Left hindlimb (tissue), 1 donor: ENCODE measurements around the gene SPACA5B.
"Not testable (repeated sequence)": the region's sequence is repeated elsewhere in the genome, so short reads cannot be mapped to it uniquely, and the experiment has no call there.

Source experiments
- DNase-seq: peaks from one replicate; pipeline ENCODE4 v3.0.0-alpha.2; 2018

The SPACA5B gene

DNA sequence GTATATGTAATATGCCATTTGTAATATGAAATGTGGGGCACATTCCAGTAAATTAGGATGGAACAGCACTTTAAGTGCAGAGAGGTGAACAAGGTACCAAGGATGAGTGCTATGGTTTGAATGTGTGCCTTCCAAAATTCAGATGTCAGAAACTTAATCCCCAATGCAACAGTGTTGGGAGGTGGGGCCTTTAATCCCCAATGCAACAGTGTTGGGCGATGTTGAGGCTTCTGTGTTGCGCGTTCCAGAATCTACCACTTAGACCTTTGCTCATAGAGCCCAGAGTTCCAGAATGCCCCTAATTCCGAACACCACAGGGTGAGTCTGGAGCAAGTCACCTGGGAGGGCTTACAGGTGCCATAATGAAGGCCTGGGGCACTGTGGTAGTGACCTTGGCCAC is at the start of gene SPACA5B:
Gene SPACA5B (plus strand): TSS at position 301 of the 400 bp plus-strand sequence. CDS start 62 bp downstream, at position 363.
- not testable (repeated sequence) for DNase-seq

GRCh38 chrX:48083212-48083611 is 47.2 kb upstream of the SPACA5B start:
- DNase-seq = peak; percentile 36

DNA sequence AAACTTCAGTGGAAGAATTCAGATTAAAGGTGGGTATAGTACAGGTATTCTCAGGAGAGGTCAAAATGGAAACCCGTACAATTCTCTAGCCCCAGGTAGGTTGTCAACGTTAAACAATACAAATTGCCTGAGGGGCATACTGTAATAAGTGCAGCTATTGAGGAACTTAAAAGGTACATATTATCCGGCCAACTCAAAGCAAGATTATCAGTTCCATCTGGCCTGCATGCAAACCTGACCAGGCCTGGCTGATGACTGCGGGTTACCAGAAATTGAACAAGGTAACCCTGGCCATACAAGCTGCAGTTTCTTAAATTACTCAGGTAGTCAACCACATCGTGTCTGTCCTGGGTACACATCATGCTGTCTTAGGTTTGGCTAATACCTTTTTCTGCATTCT is 46.7 kb upstream of the SPACA5B start:
- DNase-seq = no peak

- DNase-seq = no peak
Observed at GRCh38 chrX:48086082-48086481, 44.3 kb upstream of the SPACA5B start.

DNA sequence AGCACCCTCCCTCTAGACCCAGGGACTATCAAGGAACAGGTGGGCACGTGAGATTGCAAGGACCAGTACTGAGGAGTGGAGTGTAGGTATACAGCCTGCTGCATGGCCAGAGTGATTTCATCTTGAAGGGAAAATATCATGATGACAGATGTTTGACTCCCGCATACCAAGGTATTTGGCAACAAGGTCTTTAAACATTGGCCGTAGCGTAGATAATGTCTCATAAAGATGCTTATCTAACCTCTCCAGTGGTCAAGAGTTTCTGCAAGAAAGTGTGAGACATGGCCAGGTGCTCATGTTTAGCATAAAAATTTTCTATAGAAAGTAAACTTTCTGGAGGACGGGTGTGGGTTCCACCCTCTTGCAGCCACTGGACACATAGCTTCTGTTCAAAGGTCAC is 40.3 kb upstream of the SPACA5B start:
- DNase-seq = no peak

DNA sequence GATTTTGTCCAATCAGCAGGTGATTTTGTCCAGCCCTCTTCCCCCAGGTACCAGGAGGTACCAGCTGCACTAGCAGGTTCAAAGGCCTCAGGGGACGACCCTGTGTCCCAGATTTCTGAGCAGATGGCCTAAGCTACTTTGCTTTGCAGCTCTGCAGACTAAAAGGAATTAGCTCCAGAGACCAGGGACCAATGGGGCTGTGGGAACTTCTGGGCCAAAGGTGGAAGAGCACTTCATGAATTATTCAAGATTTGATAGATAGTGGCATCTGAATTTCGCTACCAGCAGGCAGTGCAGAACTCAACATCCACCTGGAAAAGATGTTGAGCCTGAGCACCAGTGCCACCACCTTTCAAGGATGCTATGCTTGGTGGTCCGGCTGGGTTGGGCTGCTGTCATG is 37.9 kb upstream of the SPACA5B start:
- DNase-seq = not testable (repeated sequence)

DNA sequence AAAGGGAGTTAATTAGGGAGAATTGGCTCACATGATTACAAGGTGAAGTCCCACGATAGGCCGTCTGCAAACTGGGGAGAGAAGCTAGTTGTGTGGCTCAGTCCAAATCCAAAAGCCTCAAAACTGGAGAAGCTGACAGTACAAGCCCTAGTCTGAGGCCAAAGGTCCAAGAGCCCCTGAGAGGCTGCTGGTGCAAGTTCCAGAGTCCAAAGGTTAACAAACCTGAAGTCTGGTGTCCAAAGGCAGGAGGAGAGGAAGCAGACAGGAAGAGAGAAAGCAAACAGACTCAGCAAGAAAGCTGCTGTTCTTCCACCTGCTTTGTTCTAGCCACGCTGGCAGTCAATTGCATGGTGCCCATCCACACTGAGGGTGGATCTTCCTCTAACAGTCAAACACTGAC is 29.0 kb upstream of the SPACA5B start:
- no peak for DNase-seq

GRCh38 chrX:48102874-48103374 is 27.5 kb upstream of the SPACA5B start:
- no peak for DNase-seq

- no peak for DNase-seq
Observed at GRCh38 chrX:48107717-48108116, 22.7 kb upstream of the SPACA5B start.

GRCh38 chrX:48125286-48125685 is 5.1 kb upstream of the SPACA5B start:
- not testable (repeated sequence) for DNase-seq

DNA sequence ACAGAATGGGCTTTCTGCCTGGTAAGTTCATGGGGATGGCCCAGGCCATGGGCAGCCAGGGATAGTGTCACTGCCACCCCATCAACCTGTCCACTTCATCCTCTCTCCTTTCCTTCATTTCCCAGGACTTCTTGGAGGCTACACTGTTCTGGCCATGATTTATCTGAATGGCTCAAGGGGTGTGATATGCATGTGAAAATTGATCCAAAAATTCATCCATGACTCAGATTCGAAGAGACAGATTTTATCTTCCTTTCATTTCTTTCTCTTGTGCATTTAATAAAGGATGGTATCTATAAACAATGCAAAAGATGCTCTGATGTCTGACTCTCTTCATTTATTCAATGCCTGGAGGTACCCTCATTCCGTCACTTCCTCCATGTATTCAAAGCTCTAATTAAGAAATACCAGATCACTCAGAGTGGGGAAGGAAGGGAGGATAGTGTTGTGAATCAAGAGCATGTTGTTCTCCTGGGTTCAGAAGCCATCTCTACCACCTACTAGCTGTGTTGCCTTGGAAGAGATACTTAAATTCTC is 1.9 kb downstream of the SPACA5B start:
- not testable (repeated sequence) for DNase-seq

DNA sequence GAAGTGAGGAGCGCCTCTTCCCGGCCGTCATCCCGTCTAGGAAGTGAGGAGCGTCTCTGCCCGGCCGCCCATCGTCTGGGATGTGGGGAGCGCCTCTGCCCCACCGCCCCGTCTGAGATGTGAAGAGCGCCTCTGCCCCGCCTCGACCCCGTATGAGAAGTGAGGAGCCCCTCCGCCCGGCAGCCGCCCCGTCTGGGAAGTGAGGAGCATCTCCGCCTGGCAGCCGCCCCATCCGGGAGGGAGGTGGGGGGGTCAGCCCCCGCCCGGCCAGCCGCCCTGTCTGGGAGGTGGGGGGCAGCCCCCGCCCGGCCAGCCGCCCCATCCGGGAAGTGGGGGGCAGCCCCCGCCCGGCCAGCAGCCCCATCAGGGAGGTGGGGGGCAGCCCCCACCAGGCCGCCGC is 8.7 kb downstream of the SPACA5B start:
- DNase-seq = not testable (repeated sequence)

GRCh38 chrX:48141810-48142508 is 11.5 kb downstream of the SPACA5B start:
- DNase-seq = not testable (repeated sequence)

DNA sequence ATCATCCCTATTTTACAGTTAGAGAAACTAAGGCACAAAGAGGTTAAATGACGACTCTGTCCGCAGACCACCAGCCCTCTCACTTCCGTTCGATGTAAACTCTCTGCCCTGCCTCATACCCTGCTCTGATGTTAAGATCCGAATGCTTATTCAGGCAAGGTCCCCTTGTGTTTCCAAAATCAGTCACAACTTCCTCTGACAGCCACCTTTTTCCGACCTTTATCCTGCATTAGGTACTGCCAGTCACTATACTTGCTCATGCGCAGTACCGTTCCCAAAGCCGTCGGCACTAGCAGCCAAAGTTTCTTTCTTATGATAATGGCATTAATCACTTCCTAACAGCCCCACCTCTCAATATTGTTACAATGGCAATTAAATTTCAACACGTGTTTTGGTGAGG is 12.3 kb downstream of the SPACA5B start:
- DNase-seq = not testable (repeated sequence)

DNA sequence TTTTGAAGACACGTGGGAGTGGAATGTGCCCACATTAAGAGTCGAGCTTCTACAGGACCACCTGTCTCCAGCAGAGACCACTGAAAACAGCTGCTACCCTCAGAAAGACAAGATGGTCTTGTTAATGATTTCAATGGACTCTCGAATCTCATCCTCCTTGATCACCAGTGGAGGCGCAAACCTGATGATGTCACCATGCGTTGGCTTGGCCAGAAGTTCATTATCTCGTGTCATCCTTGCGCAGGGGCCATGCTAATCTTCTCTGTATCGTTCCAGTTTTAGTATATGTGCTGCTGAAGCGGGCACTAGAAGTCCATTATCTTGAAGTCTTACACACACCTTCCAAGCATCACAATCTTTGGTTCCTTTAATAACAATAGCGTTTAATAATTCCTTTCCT is 23.3 kb downstream of the SPACA5B start:
- no peak for DNase-seq

DNA sequence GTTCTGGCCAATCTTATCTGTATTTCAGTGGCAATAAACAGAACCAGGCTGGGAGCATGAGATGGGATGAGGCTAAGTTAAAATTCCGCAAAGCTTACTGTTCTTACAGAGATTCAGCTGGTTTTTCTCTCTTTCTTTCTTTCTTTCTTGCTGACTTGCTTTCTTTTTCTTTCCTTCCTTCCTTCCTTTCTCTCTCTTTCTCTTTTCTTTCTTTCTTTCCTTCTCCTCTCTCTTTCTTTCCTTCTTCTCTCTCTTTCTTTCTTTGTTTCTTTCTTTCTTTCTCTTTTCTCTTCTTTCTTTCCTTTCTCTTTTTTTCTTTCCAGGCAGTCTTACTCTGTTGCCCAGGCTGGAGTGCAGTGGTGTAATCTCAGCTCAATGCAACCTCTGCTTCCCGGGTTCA is 24.4 kb downstream of the SPACA5B start:
- DNase-seq = no peak

DNA sequence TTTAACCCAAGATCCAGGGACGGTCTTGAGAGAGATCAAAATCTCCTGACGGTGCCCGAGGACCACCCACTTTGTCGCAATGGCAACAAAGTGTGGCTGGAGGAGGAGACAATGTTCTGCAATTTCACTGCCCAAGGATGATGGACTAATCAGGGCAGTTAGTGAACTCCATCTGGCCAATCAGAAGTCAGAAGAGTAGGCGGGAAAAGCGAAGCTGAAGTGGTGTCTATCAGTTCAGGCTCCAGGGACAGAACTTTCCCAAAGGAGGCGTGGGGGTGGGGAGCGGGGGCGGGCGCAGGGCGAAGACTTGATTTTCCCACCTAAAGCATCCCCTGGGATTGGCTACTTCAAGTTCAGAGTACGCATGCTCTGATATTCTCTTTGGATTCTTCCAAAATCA is 25.6 kb downstream of the SPACA5B start:
- DNase-seq = no peak

GRCh38 chrX:48165241-48165640 is 34.8 kb downstream of the SPACA5B start:
- no peak for DNase-seq

GRCh38 chrX:48166322-48166721 is 35.9 kb downstream of the SPACA5B start:
- DNase-seq = not testable (repeated sequence)

- DNase-seq = no peak
Observed at GRCh38 chrX:48179691-48180090, 49.3 kb downstream of the SPACA5B start.

DNA sequence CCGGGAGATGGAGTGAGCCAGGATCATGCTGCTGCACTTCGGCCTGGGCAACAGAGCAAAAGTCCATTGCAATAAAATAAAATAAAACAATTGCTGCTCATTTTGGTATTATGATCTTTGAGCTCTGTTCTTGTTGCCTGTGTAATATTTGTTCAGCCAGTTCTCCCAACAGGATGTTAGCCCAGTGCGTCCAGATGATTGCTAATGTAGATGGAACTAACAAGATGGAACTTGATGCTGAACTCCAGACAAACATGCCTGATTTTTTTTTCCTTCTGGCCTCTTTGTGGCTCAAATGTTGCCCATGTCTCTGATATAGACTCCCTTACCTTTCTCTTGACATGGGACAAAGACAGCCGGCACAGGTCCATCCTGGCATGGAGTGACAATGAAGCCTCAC is 50.4 kb downstream of the SPACA5B start:
- no peak for DNase-seq

DNA sequence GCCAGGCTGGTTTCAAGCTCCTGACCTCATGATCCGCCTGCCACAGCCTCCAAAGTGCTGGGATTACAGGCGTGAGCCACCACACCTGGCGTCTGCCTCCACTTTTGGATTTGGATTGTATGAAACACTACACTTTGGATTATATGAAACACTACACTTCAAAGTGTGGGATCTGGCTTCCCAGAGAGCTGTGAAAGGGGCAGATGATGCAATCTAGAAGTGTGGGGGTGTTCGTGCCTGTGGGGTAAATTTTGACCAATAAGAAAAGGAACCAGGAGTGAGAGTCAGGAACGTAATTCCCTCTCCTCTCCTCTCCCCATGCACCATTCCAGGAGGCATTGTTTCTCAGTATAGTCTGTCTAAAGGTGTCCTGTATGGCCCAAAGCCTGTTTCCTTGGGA is 51.5 kb downstream of the SPACA5B start:
- DNase-seq = not testable (repeated sequence)
